BJ (cell line): ENCODE measurements around the gene ONECUT3. TPM values are rescaled to one million over a fixed set of nuclear protein-coding genes. Genes with fewer than 3 reads are reported as not detected.

Experiments
- CTCF ChIA-PET: fragments of 350-600 bp; formaldehyde crosslinking; extraction: SDS; loops from one replicate; lab custom pipeline; 2021; ENCODE audit warnings: antibody characterized with exemption, inconsistent platforms; lab: Yijun Ruan, JAX
- POLR2A ChIA-PET: fragments of 300-600 bp; sonication (Branson Sonifier 250); formaldehyde crosslinking; extraction: SDS; loops from one replicate; lab custom pipeline; 2021; ENCODE audit warnings: antibody characterized with exemption; lab: Charles Lee
- DNase-seq: peaks from one replicate; pipeline ENCODE4 v3.0.0-alpha.2; 2011; ENCODE audit warnings: low read depth
- H3K27me3 ChIP-seq: 2 replicates; pipeline ENCODE4 v1.6.0; 2011; ENCODE audit warnings: low read length; ENCODE audit not compliant: control insufficient read depth, insufficient read depth
- H3K36me3 ChIP-seq: 2 replicates; pipeline ENCODE4 v1.5.1; 2011; ENCODE audit warnings: low read length; ENCODE audit not compliant: control insufficient read depth, insufficient read depth
- H3K4me3 ChIP-seq: 2 replicates; pipeline ENCODE4 v1.5.1; 2011; ENCODE audit warnings: low read depth, mild to moderate bottlenecking, control low read depth, low read length
- CTCF ChIP-seq: IDR thresholded peaks from 2 replicates; pipeline ENCODE4 v1.5.1; 2011; ENCODE audit warnings: low read depth, mild to moderate bottlenecking, control low read depth, inconsistent platforms, low read length, moderate library complexity; ENCODE audit not compliant: insufficient read depth
- polyA plus RNA-seq: library from polyadenylated mRNA; depleted of rRNA; stranded (reverse); fragments of >200 nt; gene quantifications from 2 replicates; pipeline ENCODE4 v1.2.3, GENCODE V29; 2011

The ONECUT3 gene
- polyA plus RNA-seq, 1 experiment: not detected

DNA sequence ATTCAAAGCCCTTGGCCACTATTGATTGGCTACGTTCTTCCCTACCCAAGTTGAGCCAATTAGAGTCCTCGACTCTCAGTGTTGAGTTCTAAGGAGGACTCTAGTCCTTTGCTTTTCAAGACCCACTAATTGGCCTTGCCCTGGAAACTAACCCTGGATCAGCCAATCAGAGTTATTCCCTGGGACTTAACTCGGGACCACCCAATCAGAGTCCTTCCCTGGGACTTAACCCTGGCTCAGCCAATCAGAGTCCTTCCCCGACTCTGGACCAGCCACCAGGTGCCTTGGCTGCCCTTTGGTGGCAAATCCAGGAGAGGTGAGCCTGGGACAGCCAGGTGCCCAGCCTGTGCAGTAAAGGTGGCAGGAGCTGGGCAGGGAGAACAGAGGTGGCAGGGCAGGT is 30.0 kb downstream of the ONECUT3 start:
- DNase-seq: no peak
- TF ChIP-seq CTCF: no peak
- POLR2A ChIA-PET: no interaction called here
- Histone ChIP-seq H3K27me3 (peaks cover 14% of the 10 kb centered on the region), H3K36me3 (no peaks in the 10 kb centered on the region), H3K4me3 (no peak overlapping the region)
- CTCF ChIA-PET: interaction anchor here (1.6 to 3.6 kb wide), 5 partner anchors 11 to 112 kb away, joined by 4 to 19 read pairs (median 7); no protein-coding TSS in a partner anchor

DNA sequence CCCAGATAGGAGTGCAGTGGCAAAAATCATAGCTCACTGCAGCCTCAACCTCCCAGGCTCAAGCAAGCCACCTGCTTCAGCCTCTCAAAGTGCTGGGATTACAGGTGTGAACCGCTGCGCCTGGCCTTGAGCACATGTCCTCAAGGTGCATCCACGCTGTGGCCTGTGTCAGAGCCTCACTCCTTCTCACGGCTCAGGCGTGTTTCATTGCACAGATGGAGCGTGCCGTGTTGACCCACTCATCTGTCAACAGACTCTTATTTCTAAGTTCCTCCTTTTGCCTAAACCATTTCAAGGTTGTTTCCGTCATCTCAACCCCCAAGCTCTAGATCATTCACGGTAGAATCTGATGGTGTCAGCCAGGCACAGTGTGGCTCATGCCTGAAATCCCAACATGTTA is 30.6 kb downstream of the ONECUT3 start:
- Histone ChIP-seq H3K36me3 (no peaks in the 10 kb centered on the region), H3K4me3 (no peak overlapping the region), H3K27me3 (peaks cover 12% of the 10 kb centered on the region)
- no peak for TF ChIP-seq CTCF
- no peak for DNase-seq
- ChIA-PET CTCF (interaction anchor here (1.6 to 2.0 kb wide), 3 partner anchors 11 to 113 kb away, joined by 4 to 7 read pairs (median 6); no protein-coding TSS in a partner anchor), POLR2A (no interaction called here)

DNA sequence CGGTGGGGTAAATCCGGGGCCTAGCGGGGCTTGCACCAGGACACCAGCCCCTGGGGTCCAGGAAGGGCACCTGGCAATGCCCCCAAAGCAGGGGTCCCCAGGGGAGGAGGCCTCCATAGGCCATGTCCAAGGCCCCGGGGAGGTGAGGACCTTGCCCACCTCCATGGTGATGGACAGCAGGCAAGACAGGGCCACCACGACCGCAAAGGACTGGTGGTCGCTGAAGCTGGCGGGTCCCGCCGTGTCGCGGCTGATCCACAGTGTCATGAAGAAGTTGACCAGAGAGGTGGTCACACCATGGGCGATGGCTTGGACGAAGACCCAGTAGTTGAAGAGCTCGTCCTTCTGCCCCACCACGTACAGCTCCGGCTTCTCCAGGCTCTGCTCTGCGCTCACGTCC is 32.0 kb downstream of the ONECUT3 start:
- DNase-seq: no peak
- Histone ChIP-seq H3K36me3 (no peaks in the 10 kb centered on the region), H3K4me3 (no peak overlapping the region), H3K27me3 (peaks cover 5% of the 10 kb centered on the region)
- CTCF ChIA-PET: interaction anchor here (0.6 to 1.7 kb wide), 6 partner anchors 9 to 865 kb away, joined by 3 to 7 read pairs (median 4); no protein-coding TSS in a partner anchor
- POLR2A ChIA-PET: no interaction called here
- no peak for TF ChIP-seq CTCF

GRCh38 chr19:1786668-1787067 is 33.4 kb downstream of the ONECUT3 start:
- DNase-seq: no peak
- Histone ChIP-seq H3K36me3 (no peaks in the 10 kb centered on the region), H3K4me3 (no peak overlapping the region), H3K27me3 (peaks cover 3% of the 10 kb centered on the region)
- ChIA-PET CTCF (interaction anchor here (1.0 to 1.2 kb wide), 2 partner anchors 8 to 114 kb away, joined by 3 to 5 read pairs; no protein-coding TSS in a partner anchor), POLR2A (no interaction called here)
- no peak for TF ChIP-seq CTCF

GRCh38 chr19:1787116-1787515 is 33.8 kb downstream of the ONECUT3 start:
- H3K27me3 ChIP-seq: peaks cover 3% of the 10 kb centered on the region
- TF ChIP-seq CTCF: no peak
- ChIA-PET CTCF (no interaction called here), POLR2A (no interaction called here)
- no peak overlapping the region for H3K4me3 ChIP-seq
- no peak for DNase-seq
- no peaks in the 10 kb centered on the region for H3K36me3 ChIP-seq
